ENCODE data around the gene METTL6. TPM values are rescaled to one million over a fixed set of nuclear protein-coding genes. Genes with fewer than 3 reads are reported as not detected.

METTL6 gene
- total and polyA plus RNA-seq, 2 of the 4 experiments (the other 2 are of a cell fraction) = 15.4 to 21.5 TPM

GRCh38 chr3:15471861-15472260 is 44.5 kb upstream of the METTL6 start:
- H3K4me3 ChIP-seq (ENCODE audit: insufficient read depth, low read depth, low read length) = no peak overlapping the region
- no peak for TF ChIP-seq BHLHE40 (IDR thresholded peaks at IDR 0.05; ENCODE audit: low read depth, low read length)
- no peak for TF ChIP-seq MAFK (IDR thresholded peaks at IDR 0.05; ENCODE audit: low read depth, low read length)
- no peak for TF ChIP-seq POLR2A (IDR thresholded peaks at IDR 0.05; ENCODE audit: low read depth, low read length)
- no peak for TF ChIP-seq NFE2L2 (IDR thresholded peaks at IDR 0.05; ENCODE audit: low read depth, low read length)

More at GRCh38 chr3:15471861-15472260, 44.5 kb upstream of the METTL6 start:
- H3K4me2 ChIP-seq (ENCODE audit: low read depth, low read length) = no peak overlapping the region
- in situ Hi-C loops (cut with MboI; ENCODE audit: low sequenced_read_pairs) (no loop called here), dilution Hi-C loops (cut with HindIII; ENCODE audit: low sequenced_read_pairs, unreplicated experiment) (no loop called here), intact Hi-C loops (cut with micrococcal nuclease) (no loop called here)
- H4K20me1 ChIP-seq (ENCODE audit: insufficient read depth, low read length) = no peaks in the 10 kb centered on the region
- H3K27ac ChIP-seq (ENCODE audit: insufficient read depth, low read length) = no peak overlapping the region
- ATAC-seq (ENCODE audit: low read depth) = no peak
- H3K27me3 ChIP-seq (ENCODE audit: control insufficient read depth, insufficient read depth, low read length) = no peaks in the 10 kb centered on the region; the same call in 1 of the 2 replicates
- no peaks in the 10 kb centered on the region for H3K9me1 ChIP-seq (ENCODE audit: insufficient read depth, low read length)
- no peak overlapping the region for H3K18ac ChIP-seq (ENCODE audit: low read depth, low read length)
- no peak overlapping the region for H4K91ac ChIP-seq (ENCODE audit: insufficient read depth, low read depth, low read length)
- no peak overlapping the region for H2BK15ac ChIP-seq (ENCODE audit: low read depth, low read length)
- H2AK9ac ChIP-seq (replicated peaks; ENCODE audit: low read depth, low read length, poor library complexity) = no peak overlapping the region
- no CpG with 5 or more reads among the region's 3 CpGs for whole genome bisulfite sequencing, 2 experiments (ENCODE audit: extremely low coverage in 2 of 2, insufficient read length in 1 of 2)
- H2BK120ac ChIP-seq (ENCODE audit: low read depth, low read length) = no peak overlapping the region
- no peak overlapping the region for H3K56ac ChIP-seq (ENCODE audit: extremely low read depth, insufficient read depth, low read length)
- no peak overlapping the region for H4K8ac ChIP-seq (ENCODE audit: low read depth in 2 of 2, low read length in 2 of 2)
- no peak overlapping the region for H2AFZ ChIP-seq (replicated peaks; ENCODE audit: low read length, poor library complexity)
- no peak overlapping the region for H2BK20ac ChIP-seq (ENCODE audit: low read depth, low read length)
- H3K79me1 ChIP-seq (ENCODE audit: low read depth in 1 of 2, low read length in 2 of 2) = no peaks in the 10 kb centered on the region
- H4K5ac ChIP-seq (ENCODE audit: low read depth, low read length) = no peak overlapping the region
- no peaks in the 10 kb centered on the region for H3K36me3 ChIP-seq (ENCODE audit: control insufficient read depth, insufficient read depth, low read length)
- CTCF ChIA-PET = interaction anchor here (1.2 kb wide), 1 partner anchor 9 kb away, joined by 4 read pairs; no protein-coding TSS in a partner anchor
- H3K9ac ChIP-seq (ENCODE audit: low read depth, low read length) = no peak overlapping the region
- no TSS peak for BruUV-seq (replicated peaks)
- no peaks in the 10 kb centered on the region for H3K9me3 ChIP-seq (ENCODE audit: control insufficient read depth, insufficient read depth, low read length)
- H2BK5ac ChIP-seq (ENCODE audit: low read depth, low read length, poor library complexity, severe bottlenecking) = no peak overlapping the region
- no peaks in the 10 kb centered on the region for H3K4me1 ChIP-seq (ENCODE audit: control insufficient read depth, insufficient read depth, low read length)
- H2AK5ac ChIP-seq (ENCODE audit: low read depth, low read length) = no peak overlapping the region
- no peak overlapping the region for H3K14ac ChIP-seq (replicated peaks; ENCODE audit: low read depth, low read length)
- no peak for DNase-seq
- H3K4ac ChIP-seq (ENCODE audit: low read depth, low read length) = no peak overlapping the region
- POLR2A ChIA-PET (ENCODE audit: unreplicated experiment) = no interaction called here
- H3K23ac ChIP-seq (ENCODE audit: low read depth, low read length) = no peak overlapping the region
